HEK293T (cell line): Measurements from ENCODE around the gene LOXL3.

Source experiments
- CTCF ChIA-PET: fragments of 350-600 bp; formaldehyde crosslinking; extraction: SDS; loops from one replicate; lab custom pipeline; 2021; ENCODE audit warnings: antibody characterized with exemption, inconsistent platforms; lab: Yijun Ruan, JAX
- POLR2A ChIA-PET: fragments of 350-600 bp; formaldehyde crosslinking; extraction: SDS; loops from one replicate; lab custom pipeline; 2020; ENCODE audit warnings: antibody characterized with exemption, inconsistent platforms; lab: Yijun Ruan, JAX
- DNase-seq: peaks from one replicate; pipeline ENCODE4 v3.0.0; 2012; ENCODE audit warnings: mixed read lengths; ENCODE audit errors: extremely low spot score
- ARNT ChIP-seq: fragments of 450-650 bp; IDR thresholded peaks from 2 replicates; pipeline ENCODE4 v1.6.1; 2017; ENCODE audit warnings: mild to moderate bottlenecking
- BHLHE40 ChIP-seq: fragments of 450-650 bp; IDR thresholded peaks from 2 replicates; pipeline ENCODE4 v1.6.1; 2016; ENCODE audit warnings: mild to moderate bottlenecking, moderate library complexity, borderline replicate concordance
- CTBP1 ChIP-seq: fragments of 450-650 bp; IDR thresholded peaks from 2 replicates; pipeline ENCODE4 v1.6.1; 2016; ENCODE audit warnings: borderline replicate concordance
- ELF4 ChIP-seq: fragments of 450-650 bp; IDR thresholded peaks from 2 replicates; pipeline ENCODE4 v1.6.1; 2017; ENCODE audit warnings: antibody characterized with exemption
- FOXA1 ChIP-seq: fragments of 450-650 bp; IDR thresholded peaks from 2 replicates; pipeline ENCODE4 v1.6.1; 2016; ENCODE audit warnings: mild to moderate bottlenecking
- FOXK2 ChIP-seq: fragments of 450-650 bp; IDR thresholded peaks from 2 replicates; pipeline ENCODE4 v1.6.1; 2016; ENCODE audit warnings: mild to moderate bottlenecking
- FOXM1 ChIP-seq: fragments of 450-650 bp; IDR thresholded peaks from 2 replicates; pipeline ENCODE4 v1.6.1; 2017; ENCODE audit warnings: mild to moderate bottlenecking, borderline replicate concordance
- HDGF ChIP-seq: fragments of 450-650 bp; IDR thresholded peaks from 2 replicates; pipeline ENCODE4 v1.6.1; 2017; ENCODE audit warnings: antibody characterized with exemption, borderline replicate concordance
- L3MBTL2 ChIP-seq: fragments of 450-650 bp; conservative IDR thresholded peaks from 2 replicates; pipeline ENCODE4 v1.6.1; 2016; ENCODE audit warnings: mild to moderate bottlenecking
- LEF1 ChIP-seq: fragments of 450-650 bp; IDR thresholded peaks from 2 replicates; pipeline ENCODE4 v1.6.1; 2017; ENCODE audit warnings: mild to moderate bottlenecking, borderline replicate concordance
- NFRKB ChIP-seq: fragments of 450-650 bp; IDR thresholded peaks from 2 replicates; pipeline ENCODE4 v1.6.1; 2016; ENCODE audit warnings: mild to moderate bottlenecking, moderate library complexity
- SP1 ChIP-seq: fragments of 450-650 bp; IDR thresholded peaks from 2 replicates; pipeline ENCODE4 v1.6.1; 2017
- SUZ12 ChIP-seq: fragments of 450-650 bp; IDR thresholded peaks from 2 replicates; pipeline ENCODE4 v1.6.1; 2016; ENCODE audit warnings: mild to moderate bottlenecking
- TARDBP ChIP-seq: fragments of 450-650 bp; IDR thresholded peaks from 2 replicates; pipeline ENCODE4 v1.6.1; 2016
- ZNF384 ChIP-seq: fragments of 450-650 bp; IDR thresholded peaks from 2 replicates; pipeline ENCODE4 v1.6.1; 2016
- TF ChIP-seq, protein P1 (sequence below): fragments of 450-650 bp; IDR thresholded peaks from 2 replicates; pipeline ENCODE4 v1.6.1; 2016

Gene LOXL3

GRCh38 chr2:74502720-74503505 is 50.8 kb downstream of the LOXL3 start:
- DNase-seq: peak; percentile 53
- ChIA-PET CTCF (interaction anchor here (1.4 kb wide), 1 partner anchor 20 kb away, joined by 6 read pairs; the partner anchor contains the start of genes CCDC142 and TTC31), POLR2A (interaction anchor here (0.9 to 2.9 kb wide), 4 partner anchors 9 to 45 kb away, joined by 3 to 18 read pairs (median 5); partner anchors contain the start of genes CCDC142, MRPL53, TTC31 and WBP1)
- TF ChIP-seq, protein P1, sequence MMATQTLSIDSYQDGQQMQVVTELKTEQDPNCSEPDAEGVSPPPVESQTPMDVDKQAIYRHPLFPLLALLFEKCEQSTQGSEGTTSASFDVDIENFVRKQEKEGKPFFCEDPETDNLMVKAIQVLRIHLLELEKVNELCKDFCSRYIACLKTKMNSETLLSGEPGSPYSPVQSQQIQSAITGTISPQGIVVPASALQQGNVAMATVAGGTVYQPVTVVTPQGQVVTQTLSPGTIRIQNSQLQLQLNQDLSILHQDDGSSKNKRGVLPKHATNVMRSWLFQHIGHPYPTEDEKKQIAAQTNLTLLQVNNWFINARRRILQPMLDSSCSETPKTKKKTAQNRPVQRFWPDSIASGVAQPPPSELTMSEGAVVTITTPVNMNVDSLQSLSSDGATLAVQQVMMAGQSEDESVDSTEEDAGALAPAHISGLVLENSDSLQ: no peak
- no peak for TF ChIP-seq FOXM1
- TF ChIP-seq L3MBTL2: peak; percentile 68

DNA sequence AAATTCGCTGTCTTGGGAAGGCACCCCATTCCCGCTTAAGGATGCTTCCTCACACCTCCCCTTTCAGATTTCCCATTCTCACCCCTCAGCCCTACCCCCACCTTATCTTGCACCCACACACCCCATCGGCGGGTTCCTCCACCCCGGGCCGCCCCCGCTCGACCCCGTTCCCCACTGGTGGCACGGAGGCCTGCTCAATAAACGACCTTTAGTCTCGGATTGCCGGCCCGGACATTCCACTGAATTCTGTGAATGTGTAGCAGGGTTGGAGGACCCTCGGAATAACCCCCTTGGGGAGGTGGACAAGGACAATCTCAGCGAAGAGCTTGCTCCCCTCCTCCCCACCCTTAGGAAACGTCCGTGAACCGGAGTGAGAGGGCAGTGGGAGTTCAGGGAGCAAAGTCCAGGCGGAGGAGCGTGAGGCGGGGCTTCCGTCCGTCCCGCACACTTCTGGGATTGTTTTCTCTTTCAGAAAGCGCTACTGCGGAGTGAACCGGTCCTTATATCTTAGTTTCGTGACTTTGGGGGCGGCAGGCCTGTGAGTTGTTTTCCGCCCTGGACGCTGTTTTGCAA is 51.5 kb downstream of the LOXL3 start:
- DNase-seq: peak; percentile 23
- TF ChIP-seq SP1 (no peak), FOXK2 (no peak), ZNF384 (no peak), ELF4 (no peak), TARDBP (no peak), CTBP1 (no peak), FOXA1 (no peak), NFRKB (no peak), BHLHE40 (no peak), L3MBTL2 (no peak), SUZ12 (no peak)
- POLR2A ChIA-PET: interaction anchor here (1.3 to 2.9 kb wide), 3 partner anchors 8 to 29 kb away, joined by 3 to 18 read pairs (median 9); partner anchors contain the start of genes CCDC142 and TTC31
- CTCF ChIA-PET: no interaction called here

- POLR2A ChIA-PET: interaction anchor here (1.0 to 2.9 kb wide), 5 partner anchors 9 to 87 kb away, joined by 3 to 18 read pairs (median 5); partner anchors contain the start of genes CCDC142 and TTC31
- CTCF ChIA-PET: interaction anchor here (0.6 kb wide), 1 partner anchor 15 kb away, joined by 5 read pairs; no protein-coding TSS in a partner anchor
- TF ChIP-seq FOXK2: no peak
- TF ChIP-seq TARDBP: no peak
- no peak for TF ChIP-seq L3MBTL2
- TF ChIP-seq, protein P1: no peak
- TF ChIP-seq FOXA1: no peak
- TF ChIP-seq SP1: no peak
- TF ChIP-seq ARNT: no peak
- TF ChIP-seq ELF4: no peak
- no peak for TF ChIP-seq NFRKB
- no peak for TF ChIP-seq ZNF384
- TF ChIP-seq HDGF: no peak
- TF ChIP-seq SUZ12: no peak
- DNase-seq: no peak
Measured at GRCh38 chr2:74501335-74502071, 52.2 kb downstream of the LOXL3 start.

DNA sequence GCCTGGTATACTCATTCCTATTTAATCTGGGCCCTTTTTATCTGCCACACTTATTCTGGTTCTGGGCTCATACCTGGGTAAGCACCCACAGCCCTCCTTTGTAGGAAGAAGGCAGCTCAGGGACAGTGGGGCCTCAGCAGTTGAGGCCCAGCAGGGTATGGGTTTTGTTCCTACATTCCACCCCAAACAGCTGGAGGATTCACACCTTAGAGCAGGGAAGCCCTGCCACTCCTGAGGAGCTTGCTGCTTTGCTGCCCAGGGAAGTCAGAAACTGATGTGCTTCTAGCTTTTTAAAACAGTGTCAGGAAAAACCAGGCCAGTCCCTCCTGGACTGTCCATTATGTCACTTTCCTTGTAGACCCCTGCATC is 53.2 kb downstream of the LOXL3 start:
- ChIA-PET POLR2A (interaction anchor here (1.0 to 2.9 kb wide), 5 partner anchors 10 to 88 kb away, joined by 3 to 18 read pairs (median 5); partner anchors contain the start of genes CCDC142, MRPL53 and TTC31), CTCF (no interaction called here)
- DNase-seq: no peak
- TF ChIP-seq FOXK2 (no peak), ARNT (no peak), SP1 (no peak), FOXA1 (no peak), SUZ12 (no peak), HDGF (no peak), FOXM1 (no peak), ZNF384 (no peak), L3MBTL2 (no peak), TARDBP (no peak), CTBP1 (no peak), ELF4 (no peak), LEF1 (no peak)
- TF ChIP-seq, protein P1: no peak

DNA sequence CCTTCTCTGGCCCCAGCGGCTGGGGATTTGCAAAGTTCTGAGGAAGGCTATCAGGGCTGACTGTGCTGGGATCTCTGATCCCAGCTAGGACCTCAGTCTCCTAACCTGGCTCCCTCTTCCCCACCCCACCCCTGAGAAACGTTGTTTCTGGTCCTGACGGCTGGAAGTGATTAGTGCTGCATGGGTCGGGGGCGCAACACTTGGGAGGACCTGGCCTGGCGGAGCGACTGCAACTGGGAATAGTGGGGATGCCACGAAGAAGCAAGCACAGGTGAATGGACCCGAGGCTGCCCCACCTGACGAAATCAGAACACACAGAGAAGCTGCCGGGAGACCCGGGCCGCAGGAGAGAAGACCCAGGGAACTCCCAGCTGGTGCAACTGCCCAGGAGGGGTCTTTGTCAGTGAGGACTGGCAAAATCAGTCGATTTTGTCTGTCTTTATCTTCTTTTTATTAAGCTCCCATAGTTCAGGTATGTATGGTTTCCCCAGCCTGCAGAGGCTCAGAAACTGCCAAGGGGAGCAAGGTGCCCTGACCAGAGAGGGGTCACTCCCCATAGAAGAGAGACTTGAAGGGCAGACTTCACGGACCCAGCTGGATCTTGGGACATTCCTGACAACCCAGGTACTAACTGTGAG is 53.7 kb downstream of the LOXL3 start:
- TF ChIP-seq NFRKB (no peak), SUZ12 (no peak), FOXM1 (no peak), LEF1 (no peak), L3MBTL2 (no peak), ZNF384 (no peak), HDGF (no peak), TARDBP (no peak), ELF4 (no peak), ARNT (no peak), CTBP1 (no peak), FOXK2 (no peak), SP1 (no peak), FOXA1 (no peak)
- TF ChIP-seq, protein P1: no peak
- ChIA-PET POLR2A (interaction anchor here (1.0 to 2.9 kb wide), 4 partner anchors 9 to 31 kb away, joined by 3 to 18 read pairs (median 7); partner anchors contain the start of genes CCDC142, MRPL53 and TTC31), CTCF (no interaction called here)
- DNase-seq: no peak
